CMK (cell line): Measurements from ENCODE around the gene OR2J1.
"Not testable (repeated sequence)": the region's sequence is repeated elsewhere in the genome, so short reads cannot be mapped to it uniquely, and the experiment has no call there.

Experiments
- DNase-seq: peaks from one replicate; pipeline ENCODE4 v3.0.0-alpha.2; 2010; ENCODE audit warnings: low read depth

The OR2J1 gene

DNA sequence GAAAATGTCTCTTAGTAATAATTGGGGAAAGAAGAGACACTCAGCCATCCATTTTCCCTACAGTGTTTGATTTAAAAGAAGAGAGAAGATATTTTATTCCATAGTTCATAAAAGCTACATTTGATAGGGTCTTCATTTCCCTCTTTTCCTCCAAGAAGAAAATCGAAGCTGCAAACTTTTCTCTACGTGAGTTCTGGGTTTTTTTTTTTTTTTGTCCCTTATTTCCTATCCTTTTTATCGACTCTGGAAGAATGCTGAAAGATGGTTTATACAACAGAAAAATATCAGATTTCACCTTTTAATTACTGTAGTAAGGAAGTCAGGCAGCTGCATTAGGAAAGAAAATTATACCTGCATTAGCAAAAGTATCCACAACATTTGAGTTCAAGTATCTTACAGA lies at the start of gene OR2J1:
Gene OR2J1 (plus strand): TSS at position 301 of the 400 bp plus-strand sequence. CDS start 1,453 bp downstream, outside the sequence.
- DNase-seq = no peak

- no peak for DNase-seq
Observed at GRCh38 chr6:29051680-29052079, 47.6 kb upstream of the OR2J1 start.

DNA sequence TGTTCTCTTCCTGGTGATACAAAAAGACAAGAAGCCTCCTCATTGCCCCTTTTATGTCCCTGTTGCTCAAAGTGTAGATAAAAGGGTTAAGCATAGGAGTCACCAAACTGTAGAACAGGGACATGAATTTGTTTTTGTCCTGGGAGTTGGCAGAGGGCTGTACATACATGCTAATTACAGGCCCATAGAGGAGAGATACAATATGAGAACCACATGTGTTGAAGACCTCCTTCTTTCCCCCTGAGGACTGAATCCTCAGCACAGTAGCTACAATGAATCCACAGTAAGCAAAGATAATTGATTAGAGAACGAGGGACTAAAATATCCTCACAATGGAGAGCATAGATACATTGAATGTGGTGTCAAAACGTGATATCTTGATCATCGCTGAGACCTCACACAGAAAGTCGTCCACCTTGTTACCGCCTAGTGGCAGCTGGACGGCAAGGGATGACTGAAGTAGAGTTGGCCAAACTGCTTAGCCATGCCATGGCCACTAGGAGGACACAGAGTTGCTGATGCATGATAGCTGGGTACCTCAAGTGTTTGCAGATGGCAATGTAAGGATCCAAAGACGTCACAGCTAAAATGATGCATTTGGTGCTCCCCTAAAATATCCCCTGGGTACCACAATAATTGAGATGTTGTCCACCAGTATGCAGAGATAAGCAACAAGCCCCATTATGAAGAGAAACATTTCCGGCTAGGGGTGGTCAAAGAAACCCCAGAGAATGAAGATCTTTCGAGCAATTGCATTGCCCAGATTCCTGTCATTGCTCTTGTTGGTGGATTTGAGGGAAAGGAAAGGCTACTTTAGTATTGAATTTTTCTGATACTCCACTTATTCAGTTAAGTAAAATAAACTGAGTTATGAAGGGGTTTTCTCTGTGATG lies 27.2 kb upstream of the OR2J1 start:
- DNase-seq = peak; percentile 9

GRCh38 chr6:29079203-29079602 lies 20.1 kb upstream of the OR2J1 start:
- no peak for DNase-seq

- DNase-seq = no peak
Observed at GRCh38 chr6:29081312-29081711, 18.0 kb upstream of the OR2J1 start.

- no peak for DNase-seq
Observed at GRCh38 chr6:29082457-29082856, 16.8 kb upstream of the OR2J1 start.

DNA sequence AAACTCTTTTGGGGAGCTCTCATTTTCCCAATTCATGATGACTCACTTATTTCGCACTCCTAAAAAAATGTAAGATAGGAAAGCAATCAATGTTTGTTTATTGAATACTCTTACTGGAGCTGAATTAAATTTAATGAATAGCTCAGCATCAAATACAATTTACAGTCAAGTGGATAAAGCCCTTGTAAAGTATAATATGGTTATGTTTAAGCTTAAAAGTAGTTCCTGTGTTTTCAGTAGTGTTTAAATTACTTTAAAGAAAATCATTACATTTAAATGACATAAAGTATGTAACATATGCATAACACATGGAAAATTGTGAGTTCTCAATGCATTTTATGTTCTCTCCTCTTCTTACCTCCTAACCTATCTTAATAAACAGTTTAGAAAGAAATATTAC lies 12.1 kb upstream of the OR2J1 start, which contains the start of gene OR2B3:
Gene OR2B3 (minus strand): TSS at position 101 of the 400 bp plus-strand sequence. CDS start 65 bp downstream, at position 36.
- no peak for DNase-seq

DNA sequence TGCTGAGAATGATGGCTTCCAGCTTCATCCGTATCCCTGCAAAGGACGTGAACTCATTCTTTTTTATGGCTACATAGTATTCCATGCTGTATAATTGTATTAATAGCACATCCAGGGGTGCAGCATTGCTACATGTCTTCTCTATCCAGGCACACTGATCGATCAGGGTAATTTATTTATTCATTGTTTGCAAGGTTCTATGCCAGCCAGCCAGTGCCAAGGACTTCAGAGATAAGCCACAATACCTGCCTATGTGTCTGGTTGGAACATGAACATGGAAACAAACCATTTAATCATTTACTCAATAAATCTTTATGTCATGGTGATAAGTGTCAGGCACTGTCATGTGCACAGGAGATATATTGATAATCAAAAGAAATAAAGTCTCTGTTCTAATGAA lies 6.3 kb upstream of the OR2J1 start:
- no peak for DNase-seq

DNA sequence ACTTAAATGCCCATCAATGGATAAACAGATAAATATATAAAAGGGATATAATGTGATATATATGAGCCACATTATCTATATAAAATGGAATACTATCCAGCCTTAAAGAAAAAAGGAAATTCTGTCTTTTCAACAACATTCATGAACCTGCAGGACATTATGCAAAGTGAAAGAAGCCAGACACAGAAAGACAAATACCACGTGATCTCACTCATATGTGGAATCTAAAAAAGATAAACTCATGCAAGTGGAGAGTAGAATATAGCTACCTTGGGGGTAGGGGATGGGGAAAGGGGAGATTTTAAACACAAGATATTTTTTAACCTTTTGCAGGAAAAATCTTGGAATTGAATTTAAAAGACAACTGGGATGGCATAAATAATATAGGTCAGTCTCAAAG lies 1.5 kb upstream of the OR2J1 start:
- no peak for DNase-seq

DNA sequence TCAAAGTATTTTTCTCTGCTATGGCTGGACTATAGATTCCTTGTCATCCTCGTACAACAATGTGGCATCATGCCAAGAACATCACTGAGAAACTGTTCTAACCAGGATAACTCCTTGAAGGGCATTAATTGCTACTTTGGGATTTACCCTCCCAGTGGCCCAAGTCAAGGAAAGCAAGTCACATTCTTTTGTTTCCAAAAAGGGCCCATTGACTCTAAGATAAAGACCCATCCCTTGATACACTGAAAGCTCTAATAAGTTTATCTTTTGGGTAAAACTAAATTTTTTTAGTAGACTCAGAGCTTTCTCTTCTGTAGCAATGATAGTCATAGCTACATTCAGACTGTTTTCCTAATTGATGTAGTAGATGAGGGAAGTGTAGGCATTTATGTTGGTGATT lies 8.5 kb downstream of the OR2J1 start, which contains the start of gene OR2J3:
Gene OR2J3 (plus strand): TSS at position 301 of the 400 bp plus-strand sequence. CDS start 3,833 bp downstream, outside the sequence.
- DNase-seq = no peak

DNA sequence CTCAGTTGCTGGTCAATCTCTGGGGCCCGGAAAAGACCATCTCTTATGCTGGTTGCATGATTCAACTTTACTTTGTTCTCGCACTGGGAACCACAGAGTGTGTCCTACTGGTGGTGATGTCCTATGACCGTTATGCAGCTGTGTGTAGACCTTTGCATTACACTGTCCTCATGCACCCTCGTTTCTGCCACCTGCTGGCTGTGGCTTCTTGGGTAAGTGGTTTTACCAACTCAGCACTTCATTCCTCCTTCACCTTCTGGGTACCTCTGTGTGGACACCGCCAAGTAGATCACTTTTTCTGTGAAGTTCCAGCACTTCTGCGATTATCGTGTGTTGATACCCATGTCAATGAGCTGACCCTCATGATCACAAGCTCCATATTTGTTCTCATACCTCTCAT lies 12.8 kb downstream of the OR2J1 start:
- DNase-seq = no peak

DNA sequence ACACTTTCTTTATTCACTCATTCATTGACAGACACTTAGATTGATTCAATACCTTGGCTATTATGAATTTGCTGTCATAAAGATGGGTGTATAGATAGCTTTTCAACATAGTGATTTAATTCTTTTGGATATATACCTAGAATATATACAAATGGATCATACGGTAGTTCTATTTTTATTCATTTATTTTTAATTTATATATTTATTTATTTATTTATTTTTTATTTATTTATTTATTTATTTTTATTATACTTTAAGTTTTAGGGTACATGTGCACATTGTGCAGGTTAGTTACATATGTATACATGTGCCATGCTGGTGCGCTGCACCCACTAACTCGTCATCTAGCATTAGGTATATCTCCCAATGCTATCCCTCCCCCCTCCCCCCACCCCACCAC lies 15.7 kb downstream of the OR2J1 start:
- DNase-seq = not testable (repeated sequence)

GRCh38 chr6:29129326-29130012 lies 30.2 kb downstream of the OR2J1 start:
- no peak for DNase-seq

- no peak for DNase-seq
Observed at GRCh38 chr6:29130644-29131043, 31.4 kb downstream of the OR2J1 start.

DNA sequence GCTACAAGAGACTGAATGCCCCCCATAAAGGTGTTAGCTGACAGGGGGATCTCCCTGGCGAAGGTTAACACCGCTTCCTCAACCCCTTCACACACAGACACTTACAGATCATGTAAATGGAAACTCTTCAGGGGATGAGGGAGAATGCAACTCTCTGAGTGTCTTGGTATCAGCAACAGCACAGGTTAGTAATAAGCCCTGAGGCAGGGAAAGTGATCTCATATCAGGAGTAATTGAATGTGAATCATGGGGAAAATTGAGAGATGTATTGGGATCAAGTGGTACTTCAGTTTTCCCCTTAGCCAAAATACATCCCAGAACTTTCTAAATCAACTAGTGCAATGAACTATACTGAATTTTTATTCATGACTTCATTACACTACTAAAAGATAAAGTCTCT lies 32.4 kb downstream of the OR2J1 start:
- DNase-seq = no peak

DNA sequence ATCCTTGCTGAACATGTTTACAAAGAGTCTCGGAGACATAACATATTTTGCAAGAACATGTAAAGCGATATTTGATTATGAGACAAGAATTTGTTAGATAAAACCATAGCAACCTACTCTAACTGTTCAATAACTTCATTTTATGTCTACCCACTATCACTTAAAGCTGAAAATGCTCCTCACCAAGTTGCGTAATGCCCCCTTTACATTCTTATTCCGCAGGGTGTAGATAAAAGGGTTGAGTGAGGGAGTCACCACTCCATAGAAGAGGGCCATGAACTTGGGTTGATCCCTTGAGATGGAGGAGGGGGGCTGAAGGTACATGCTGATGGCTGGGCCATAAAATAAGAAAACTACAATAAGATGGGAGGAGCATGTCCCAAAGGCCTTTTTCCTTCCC lies 38.4 kb downstream of the OR2J1 start:
- no peak for DNase-seq

DNA sequence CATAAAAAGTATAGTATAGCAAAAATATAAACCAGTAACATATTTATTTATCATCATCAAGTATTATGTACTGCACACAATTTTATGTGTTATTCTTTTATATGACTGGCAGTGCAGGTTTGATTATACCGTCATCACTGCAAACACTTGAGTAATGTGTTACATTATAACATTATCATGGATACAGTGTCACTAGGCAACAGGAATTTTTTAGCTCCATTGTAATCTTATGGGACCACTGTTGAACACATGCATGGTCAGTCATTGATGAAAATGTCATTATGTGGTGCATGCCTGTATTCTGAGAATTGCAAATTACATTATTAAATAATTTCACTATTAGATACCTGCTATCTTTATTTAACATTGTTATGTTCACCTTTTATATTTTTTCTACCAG lies 42.3 kb downstream of the OR2J1 start:
- DNase-seq = no peak

DNA sequence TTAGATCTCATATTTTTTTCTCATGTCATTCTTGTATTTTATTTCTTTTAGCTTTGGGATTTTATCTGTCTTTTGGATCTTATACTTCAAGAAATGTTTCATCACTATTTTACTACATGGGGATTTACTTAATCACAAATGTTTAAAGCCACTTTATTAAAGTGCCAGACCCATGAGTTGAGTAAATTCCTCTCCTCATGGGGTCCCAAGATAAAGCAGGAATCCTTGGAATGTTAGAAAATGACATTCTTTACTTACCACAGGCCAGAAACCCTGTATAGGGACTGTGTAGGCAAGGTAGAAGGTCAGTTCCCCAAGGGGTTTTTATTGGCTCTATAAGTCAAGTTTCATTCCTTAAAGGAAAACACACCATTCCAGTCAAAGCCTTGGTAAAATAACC lies 43.0 kb downstream of the OR2J1 start:
- DNase-seq = no peak

GRCh38 chr6:29146179-29146578 lies 46.9 kb downstream of the OR2J1 start:
- no peak for DNase-seq

- DNase-seq = no peak
Observed at GRCh38 chr6:29147074-29147473, 47.8 kb downstream of the OR2J1 start.

- DNase-seq = not testable (repeated sequence)
Observed at GRCh38 chr6:29149444-29149843, 50.2 kb downstream of the OR2J1 start.
